T-helper 9 cell (primary cell): ENCODE results near the gene TMEM151B.

ENCODE experiments used
- DNase-seq: peaks from one replicate; pipeline ENCODE4 v3.0.0-alpha.2; 2020

The TMEM151B gene

GRCh38 chr6:44232676-44233566 is 37.3 kb upstream of the TMEM151B start:
- DNase-seq = no peak

DNA sequence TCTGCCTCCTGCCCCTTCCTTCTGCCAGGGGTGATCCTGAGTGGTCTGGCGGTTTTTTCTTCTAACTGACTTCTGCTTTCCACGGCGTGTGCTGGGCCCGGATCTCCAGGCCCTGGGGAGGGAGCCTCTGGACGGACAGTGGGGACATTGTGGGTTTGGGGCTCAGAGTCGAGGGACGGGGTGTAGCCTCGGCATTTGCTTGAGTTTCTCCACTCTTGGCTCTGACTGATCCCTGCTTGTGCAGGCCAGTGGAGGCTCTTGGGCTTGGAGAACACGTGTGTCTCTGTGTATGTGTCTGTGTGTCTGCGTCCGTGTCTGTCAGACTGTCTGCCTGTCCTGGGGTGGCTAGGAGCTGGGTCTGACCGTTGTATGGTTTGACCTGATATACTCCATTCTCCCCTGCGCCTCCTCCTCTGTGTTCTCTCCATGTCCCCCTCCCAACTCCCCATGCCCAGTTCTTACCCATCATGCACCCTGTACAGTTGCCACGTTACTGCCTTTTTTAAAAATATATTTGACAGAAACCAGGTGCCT is 36.6 kb upstream of the TMEM151B start:
- DNase-seq = no peak

DNA sequence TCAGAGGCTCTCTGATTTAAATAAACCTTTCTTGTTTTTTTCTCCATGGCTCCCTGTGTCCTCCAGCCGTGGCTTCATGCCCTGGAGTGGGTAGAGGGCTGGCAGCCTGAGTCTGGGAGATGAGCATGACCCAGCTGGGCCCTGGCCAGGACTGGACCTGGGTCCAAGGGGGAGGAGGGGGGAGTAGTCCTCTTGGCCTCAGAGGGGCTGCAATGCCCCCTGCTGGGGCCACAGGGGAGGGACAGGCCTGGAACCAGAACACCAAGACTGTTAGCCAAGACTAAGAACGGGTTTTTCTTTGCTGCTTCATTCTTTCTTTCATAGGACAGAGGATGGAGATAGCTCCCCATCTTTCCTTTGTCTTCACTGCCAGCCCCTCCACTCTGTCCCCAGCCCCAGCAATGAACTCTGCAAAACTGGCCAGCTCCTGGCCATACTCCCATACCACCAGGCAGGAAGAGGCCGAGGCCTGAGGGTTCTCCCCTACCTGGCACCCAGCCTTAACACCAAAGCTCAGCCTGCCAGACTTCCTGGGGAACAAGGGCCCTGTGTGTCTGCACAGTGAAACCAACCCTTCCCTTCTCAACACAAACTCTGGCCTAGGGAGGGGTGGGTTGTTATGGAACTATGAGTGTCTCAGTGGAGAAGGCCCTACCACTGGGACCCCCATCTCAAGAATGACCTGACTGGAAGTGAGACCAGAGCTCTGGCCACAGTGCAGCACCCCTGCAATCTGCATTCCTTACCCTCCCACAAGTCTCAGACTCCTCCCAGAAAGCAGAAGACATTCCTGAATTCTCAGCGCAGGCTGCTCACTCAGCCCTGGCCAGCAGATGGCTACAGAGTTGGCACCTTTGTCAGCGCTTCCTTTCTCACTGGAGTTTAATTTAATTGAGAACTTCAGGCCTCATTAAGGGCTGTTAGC is 35.9 kb upstream of the TMEM151B start:
- no peak for DNase-seq

DNA sequence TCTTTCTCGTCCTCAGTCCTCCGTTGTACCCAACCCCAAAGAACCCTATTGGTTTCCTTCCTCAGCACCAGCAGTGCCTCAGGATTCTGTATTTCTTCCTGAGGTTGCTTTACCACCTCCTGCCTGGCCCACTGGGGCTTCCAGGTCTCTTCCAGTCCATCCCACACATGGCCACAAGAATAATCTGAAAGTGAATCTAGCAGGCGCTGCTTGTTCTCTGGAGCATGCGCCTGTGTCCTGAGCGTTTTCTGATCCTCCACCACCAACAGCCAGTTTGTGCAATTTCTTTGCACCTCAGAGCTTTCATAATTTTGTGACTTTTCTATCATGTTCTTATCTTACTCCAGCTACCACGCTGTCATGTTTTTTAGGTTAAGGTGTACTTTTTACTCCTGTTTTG is 35.0 kb upstream of the TMEM151B start:
- DNase-seq = no peak

GRCh38 chr6:44235891-44236516 is 34.2 kb upstream of the TMEM151B start:
- DNase-seq = no peak

- peak; percentile 49 for DNase-seq
Measured at GRCh38 chr6:44237021-44237812, 33.0 kb upstream of the TMEM151B start.

GRCh38 chr6:44237813-44238433 is 32.3 kb upstream of the TMEM151B start:
- DNase-seq = peak; percentile 74

GRCh38 chr6:44238687-44239350 is 31.4 kb upstream of the TMEM151B start:
- no peak for DNase-seq

GRCh38 chr6:44243345-44243744 is 26.9 kb upstream of the TMEM151B start:
- no peak for DNase-seq

DNA sequence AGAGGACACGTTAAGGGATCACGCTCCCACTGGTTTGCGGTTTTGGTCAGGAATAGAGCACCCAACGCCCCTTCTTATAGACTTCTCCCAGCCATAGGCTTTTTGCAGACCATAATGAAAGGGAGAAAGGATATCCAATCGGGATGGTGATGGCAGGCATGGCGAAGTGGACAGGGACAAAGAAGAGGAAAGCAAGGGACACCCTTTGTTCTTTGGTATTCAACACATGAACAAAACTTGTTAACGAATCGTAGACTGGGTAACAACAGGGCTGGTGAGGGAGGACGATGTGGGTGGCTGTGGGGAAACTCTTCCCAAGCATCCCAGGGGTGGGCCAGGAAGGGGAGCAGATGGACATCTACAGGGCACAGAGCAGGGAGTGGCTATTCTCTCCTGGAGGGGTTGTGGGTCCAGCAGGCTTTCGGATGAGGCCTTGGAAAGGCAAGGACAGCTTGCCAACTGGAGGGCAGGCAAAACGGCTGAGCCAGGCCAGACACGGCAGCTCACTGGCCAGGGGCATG is 24.8 kb upstream of the TMEM151B start:
- no peak for DNase-seq

DNA sequence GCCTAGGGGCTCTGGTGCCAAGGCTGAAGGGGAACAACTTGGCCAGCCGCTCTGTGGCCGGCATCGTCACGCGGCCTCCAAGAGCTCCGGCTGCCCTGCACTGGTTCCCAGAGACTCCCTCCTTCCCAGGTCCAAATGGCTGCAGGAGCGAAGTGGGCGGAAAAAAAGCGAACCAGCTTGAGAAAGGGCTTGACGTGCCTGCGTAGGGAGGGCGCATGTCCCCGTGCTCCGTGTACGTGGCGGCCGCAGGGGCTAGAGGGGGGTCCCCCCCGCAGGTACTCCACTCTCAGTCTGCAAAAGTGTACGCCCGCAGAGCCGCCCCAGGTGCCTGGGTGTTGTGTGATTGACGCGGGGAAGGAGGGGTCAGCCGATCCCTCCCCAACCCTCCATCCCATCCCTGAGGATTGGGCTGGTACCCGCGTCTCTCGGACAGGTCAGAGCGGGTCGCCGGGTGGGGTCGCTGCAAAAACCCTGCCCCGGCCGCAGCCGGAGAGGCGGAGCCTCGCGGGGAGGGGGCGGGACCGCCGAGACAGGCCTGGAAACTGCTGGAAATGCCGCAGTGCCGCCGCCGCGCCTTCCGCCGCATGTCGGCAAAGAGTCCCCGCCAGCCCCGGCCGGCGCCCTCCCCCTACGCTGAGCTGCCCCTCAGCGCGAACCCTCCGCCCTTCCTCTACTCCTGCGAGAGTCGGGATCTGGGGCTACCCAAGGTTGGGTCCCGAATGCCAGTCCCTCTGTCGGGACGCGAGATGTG is 24.2 kb upstream of the TMEM151B start:
- DNase-seq = peak; percentile 68

- peak; percentile 90 for DNase-seq
Measured at GRCh38 chr6:44246663-44247337, 23.4 kb upstream of the TMEM151B start, which contains the start of gene HSP90AB1. Gene HSP90AB1 (plus strand): TSS chr6:44247101. CDS start chr6:44248630, 1,529 bp downstream.

DNA sequence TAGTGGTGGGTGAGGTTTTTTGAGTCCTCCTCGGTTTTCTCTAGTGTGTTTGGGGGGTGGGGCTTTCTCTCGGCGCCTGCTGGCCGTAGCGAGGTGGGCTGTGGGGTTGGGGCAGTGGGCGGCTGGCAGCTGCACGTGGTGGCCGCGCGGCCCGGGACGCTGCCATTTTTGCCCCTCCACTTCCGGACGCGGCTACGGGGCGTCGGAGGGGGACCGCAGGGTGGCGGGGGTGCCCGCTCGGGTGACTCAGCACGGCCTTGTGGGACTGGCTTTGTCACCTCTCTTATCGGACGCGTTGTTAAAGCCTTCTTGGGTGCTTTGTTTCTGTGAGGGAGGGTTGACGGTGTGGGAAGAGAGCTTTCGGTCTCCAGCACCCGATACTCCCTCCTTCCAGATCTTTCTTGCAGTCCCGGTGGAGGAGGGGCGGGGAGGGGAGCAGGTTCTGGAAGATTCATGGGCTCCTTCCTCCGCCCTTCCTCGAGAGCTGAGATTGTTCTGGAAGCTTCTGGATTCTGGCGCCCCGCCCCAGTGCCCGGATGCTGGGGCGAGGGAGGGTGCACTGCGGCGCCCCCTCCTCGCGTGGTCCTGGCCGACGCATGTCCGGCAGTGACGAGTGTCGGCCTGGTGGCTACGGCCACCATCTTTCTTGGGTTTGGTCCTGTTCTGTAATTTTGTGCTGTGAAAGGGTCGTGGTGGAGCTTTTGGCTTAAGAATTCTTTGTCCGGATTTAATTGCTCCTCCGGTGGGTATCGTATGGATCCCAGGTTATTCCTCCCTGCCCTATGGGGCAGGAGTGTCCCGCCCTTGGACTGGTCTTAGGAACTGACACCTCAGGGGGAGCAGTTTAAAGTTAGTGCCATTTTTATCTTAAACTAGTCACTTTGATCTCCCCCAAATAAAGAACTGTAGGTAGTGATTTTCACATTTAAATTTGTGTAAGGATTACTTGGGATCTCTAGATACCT is 22.6 kb upstream of the TMEM151B start:
- peak; percentile 85 for DNase-seq

DNA sequence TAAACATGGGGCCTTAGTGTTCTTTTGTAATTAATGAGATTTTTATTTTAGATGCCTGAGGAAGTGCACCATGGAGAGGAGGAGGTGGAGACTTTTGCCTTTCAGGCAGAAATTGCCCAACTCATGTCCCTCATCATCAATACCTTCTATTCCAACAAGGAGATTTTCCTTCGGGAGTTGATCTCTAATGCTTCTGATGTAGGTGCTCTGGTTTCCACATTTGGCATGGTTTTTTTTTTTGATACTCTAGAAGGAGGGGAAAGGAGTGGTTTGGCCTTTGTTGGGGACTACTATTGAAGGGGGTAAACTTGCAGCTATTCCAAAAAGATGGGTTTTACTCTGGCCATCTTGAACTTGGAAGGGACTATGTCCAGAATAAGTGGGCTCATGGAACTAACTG is 21.7 kb upstream of the TMEM151B start:
- no peak for DNase-seq

- no peak for DNase-seq
Measured at GRCh38 chr6:44249082-44249748, 21.0 kb upstream of the TMEM151B start.

DNA sequence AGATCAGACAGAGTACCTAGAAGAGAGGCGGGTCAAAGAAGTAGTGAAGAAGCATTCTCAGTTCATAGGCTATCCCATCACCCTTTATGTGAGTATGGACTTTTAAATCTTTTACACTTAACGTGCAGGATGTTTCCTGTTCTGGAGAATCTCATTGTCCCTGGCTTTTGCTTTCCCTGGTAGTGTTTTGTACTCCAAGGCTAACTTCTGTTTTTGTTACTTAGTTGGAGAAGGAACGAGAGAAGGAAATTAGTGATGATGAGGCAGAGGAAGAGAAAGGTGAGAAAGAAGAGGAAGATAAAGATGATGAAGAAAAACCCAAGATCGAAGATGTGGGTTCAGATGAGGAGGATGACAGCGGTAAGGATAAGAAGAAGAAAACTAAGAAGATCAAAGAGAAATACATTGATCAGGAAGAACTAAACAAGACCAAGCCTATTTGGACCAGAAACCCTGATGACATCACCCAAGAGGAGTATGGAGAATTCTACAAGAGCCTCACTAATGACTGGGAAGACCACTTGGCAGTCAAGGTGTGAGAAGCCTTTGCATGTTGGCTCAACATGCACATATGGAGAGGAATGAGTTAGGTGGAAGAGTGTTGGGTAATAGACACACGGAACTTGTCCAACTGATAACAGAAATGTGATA is 20.1 kb upstream of the TMEM151B start:
- DNase-seq = no peak

DNA sequence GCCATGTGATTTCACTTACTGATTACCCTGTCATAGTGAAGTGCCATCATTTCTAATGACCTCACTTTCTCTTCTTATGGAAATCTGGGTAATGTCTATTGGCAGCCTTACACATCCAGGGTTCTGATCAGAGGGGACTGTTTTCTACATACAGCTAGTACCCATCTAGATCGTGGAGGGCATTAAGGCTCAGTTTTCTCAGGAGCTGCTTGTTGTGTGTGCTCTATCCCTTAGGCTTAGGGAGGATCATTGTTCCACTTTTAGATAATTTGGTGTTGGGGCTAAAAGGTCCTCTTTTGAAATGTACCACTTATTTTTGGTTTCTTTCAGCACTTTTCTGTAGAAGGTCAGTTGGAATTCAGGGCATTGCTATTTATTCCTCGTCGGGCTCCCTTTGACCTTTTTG is 19.5 kb upstream of the TMEM151B start:
- DNase-seq = no peak
